DND-41 (cell line): Measurements from ENCODE around the gene MT1G.

Experiments
- CTCF ChIP-seq: IDR thresholded peaks from 2 replicates; pipeline ENCODE4 v1.5.1; 2012; ENCODE audit warnings: borderline replicate concordance, low read length, moderate library complexity, mild to moderate bottlenecking; ENCODE audit not compliant: poor library complexity, severe bottlenecking; ENCODE audit errors: extremely low read depth
- EZH2 ChIP-seq: IDR thresholded peaks from 3 replicates; pipeline ENCODE4 v1.6.1; 2012; ENCODE audit warnings: borderline replicate concordance, low read depth, mild to moderate bottlenecking, moderate library complexity, low read length, inconsistent platforms; ENCODE audit not compliant: severe bottlenecking

DNA sequence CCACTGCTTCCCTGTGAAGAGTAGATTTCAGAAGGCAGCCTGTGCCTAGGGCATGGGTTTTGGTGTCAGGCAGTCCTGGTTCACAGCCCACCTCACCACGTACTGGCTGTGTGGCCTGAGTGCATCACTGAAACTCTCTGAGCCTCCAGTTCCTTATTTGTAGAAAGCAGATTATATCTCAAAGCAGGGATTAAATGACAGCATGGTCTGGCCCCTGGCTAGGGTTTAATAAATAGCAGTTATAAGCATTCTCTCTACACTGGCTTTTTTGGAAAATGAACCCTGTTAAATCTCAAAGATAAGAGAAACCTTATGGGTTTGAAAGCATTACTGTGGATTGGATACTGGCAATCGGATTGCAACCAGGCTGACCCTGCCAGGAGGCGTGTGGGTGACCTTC lies 38.3 kb downstream of the MT1G start:
- no peak for TF ChIP-seq CTCF
- TF ChIP-seq EZH2: no peak
